Neural cell (in vitro differentiated cells): ENCODE data around the gene AMH. TPM values are rescaled to one million over a fixed set of nuclear protein-coding genes. Genes with fewer than 3 reads are reported as not detected.

Experiments used
- H2AFZ ChIP-seq: fragments of 200-600, 300-800 bp; sonication (generic), shearing (Covaris generic); 2 replicates; pipeline ENCODE4 v1.6.0; 2014; ENCODE audit warnings: low read depth, mild to moderate bottlenecking, antibody characterized with exemption, low read length, moderate library complexity
- H3F3A ChIP-seq: fragments of 200-600 bp; shearing (Covaris generic); 2 replicates; pipeline ENCODE4 v1.6.1; 2016; ENCODE audit warnings: mild to moderate bottlenecking, moderate library complexity, mixed read lengths, antibody characterized with exemption, low read length; ENCODE audit not compliant: insufficient read depth, poor library complexity, severe bottlenecking
- H3K27ac ChIP-seq: fragments of 200-600, 300-800 bp; sonication (generic), shearing (Covaris generic); 2 replicates; pipeline ENCODE4 v1.5.1; 2014; ENCODE audit warnings: mild to moderate bottlenecking, low read length, moderate library complexity
- H3K27me3 ChIP-seq: fragments of 300-800, 200-600 bp; sonication (generic), shearing (Covaris generic); 2 replicates; pipeline ENCODE4 v1.6.0; 2014; ENCODE audit warnings: mild to moderate bottlenecking, low read depth, low read length, moderate library complexity; ENCODE audit not compliant: insufficient read depth
- H3K36me3 ChIP-seq: fragments of 300-800, 200-600 bp; sonication (generic), shearing (Covaris generic); 2 replicates; pipeline ENCODE4 v1.5.1; 2014; ENCODE audit warnings: mild to moderate bottlenecking, antibody characterized with exemption, low read length, moderate library complexity; ENCODE audit not compliant: insufficient read depth
- H3K4me2 ChIP-seq: fragments of 300-800, 200-600 bp; sonication (generic), shearing (Covaris generic); 2 replicates; pipeline ENCODE4 v1.6.0; 2014; ENCODE audit warnings: mild to moderate bottlenecking, low read length
- H3K4me3 ChIP-seq: fragments of 300-800, 200-600 bp; sonication (generic), shearing (Covaris generic); 2 replicates; pipeline ENCODE4 v1.5.1; 2014; ENCODE audit warnings: mild to moderate bottlenecking, low read length, moderate library complexity
- H3K79me2 ChIP-seq: fragments of 200-600 bp; shearing (Covaris generic); replicated peaks from 2 replicates; pipeline ENCODE4 v1.6.0; 2014; ENCODE audit warnings: mild to moderate bottlenecking, low read length, moderate library complexity; ENCODE audit not compliant: insufficient read depth
- H3K9ac ChIP-seq: fragments of 300-800, 200-600 bp; sonication (generic), shearing (Covaris generic); 2 replicates; pipeline ENCODE4 v1.6.1; 2016; ENCODE audit warnings: mild to moderate bottlenecking, low read length, mixed read lengths
- H3K9me2 ChIP-seq: fragments of 200-600 bp; shearing (Covaris generic); 2 replicates; pipeline ENCODE4 v1.6.1; 2016; ENCODE audit warnings: mild to moderate bottlenecking, low read length, mixed read lengths; ENCODE audit not compliant: insufficient read depth
- H3K9me3 ChIP-seq: fragments of 200-600, 300-800 bp; sonication (generic), shearing (Covaris generic); 2 replicates; pipeline ENCODE4 v1.6.1; 2016; ENCODE audit warnings: mild to moderate bottlenecking, mixed run types, low read length, moderate library complexity, mixed read lengths
- H4K20me1 ChIP-seq: fragments of 200-600 bp; shearing (Covaris generic); 2 replicates; pipeline ENCODE4 v1.6.1; 2016; ENCODE audit warnings: mild to moderate bottlenecking, mixed run types; ENCODE audit not compliant: insufficient read depth
- EP300 ChIP-seq: fragments of 450-650 bp; conservative IDR thresholded peaks from 2 replicates; pipeline ENCODE4 v1.6.1; 2014; ENCODE audit warnings: antibody characterized with exemption, mild to moderate bottlenecking, moderate library complexity; ENCODE audit not compliant: poor library complexity, severe bottlenecking
- EZH2 ChIP-seq: fragments of 200-600, 300-800 bp; shearing (Covaris generic), sonication (generic); IDR thresholded peaks from 2 replicates; pipeline ENCODE4 v1.6.1; 2014; ENCODE audit warnings: antibody characterized with exemption, low read length, borderline replicate concordance, mild to moderate bottlenecking; ENCODE audit not compliant: insufficient read depth, poor library complexity, severe bottlenecking
- MXI1 ChIP-seq: fragments of 450-650 bp; conservative IDR thresholded peaks from 2 replicates; pipeline ENCODE4 v1.6.1; 2014; ENCODE audit warnings: antibody characterized with exemption, mild to moderate bottlenecking; ENCODE audit not compliant: poor library complexity, severe bottlenecking
- POLR2AphosphoS5 ChIP-seq: IDR thresholded peaks from 2 replicates; pipeline ENCODE4 v1.6.1; 2012
- RAD21 ChIP-seq: fragments of 450-650 bp; conservative IDR thresholded peaks from 2 replicates; pipeline ENCODE4 v1.6.1; 2014; ENCODE audit warnings: antibody characterized with exemption, mild to moderate bottlenecking, moderate library complexity
- SMC3 ChIP-seq: fragments of 450-650 bp; conservative IDR thresholded peaks from 2 replicates; pipeline ENCODE4 v1.6.1; 2014; ENCODE audit warnings: antibody characterized with exemption, mild to moderate bottlenecking, moderate library complexity; ENCODE audit not compliant: poor library complexity
- TAF1 ChIP-seq: IDR thresholded peaks from 2 replicates; pipeline ENCODE4 v1.6.1; 2012; ENCODE audit warnings: low read depth
- polyA plus RNA-seq: library from polyadenylated mRNA; depleted of rRNA; stranded (reverse); fragments of >200 nt; gene quantifications from 2 replicates; pipeline ENCODE4 v1.2.3, GENCODE V29; 2014
- TF ChIP-seq, protein P1 (sequence below): IDR thresholded peaks from 2 replicates; pipeline ENCODE4 v1.6.1; 2012; ENCODE audit warnings: borderline replicate concordance
- TF ChIP-seq, protein P2 (sequence below): fragments of 450-650 bp; IDR thresholded peaks from 2 replicates; pipeline ENCODE4 v1.5.1; 2014; ENCODE audit warnings: antibody characterized with exemption, mild to moderate bottlenecking, moderate library complexity; ENCODE audit not compliant: poor library complexity, severe bottlenecking

The AMH gene
- polyA plus RNA-seq, 1 donor from 2014 or later, result 57.5 TPM

DNA sequence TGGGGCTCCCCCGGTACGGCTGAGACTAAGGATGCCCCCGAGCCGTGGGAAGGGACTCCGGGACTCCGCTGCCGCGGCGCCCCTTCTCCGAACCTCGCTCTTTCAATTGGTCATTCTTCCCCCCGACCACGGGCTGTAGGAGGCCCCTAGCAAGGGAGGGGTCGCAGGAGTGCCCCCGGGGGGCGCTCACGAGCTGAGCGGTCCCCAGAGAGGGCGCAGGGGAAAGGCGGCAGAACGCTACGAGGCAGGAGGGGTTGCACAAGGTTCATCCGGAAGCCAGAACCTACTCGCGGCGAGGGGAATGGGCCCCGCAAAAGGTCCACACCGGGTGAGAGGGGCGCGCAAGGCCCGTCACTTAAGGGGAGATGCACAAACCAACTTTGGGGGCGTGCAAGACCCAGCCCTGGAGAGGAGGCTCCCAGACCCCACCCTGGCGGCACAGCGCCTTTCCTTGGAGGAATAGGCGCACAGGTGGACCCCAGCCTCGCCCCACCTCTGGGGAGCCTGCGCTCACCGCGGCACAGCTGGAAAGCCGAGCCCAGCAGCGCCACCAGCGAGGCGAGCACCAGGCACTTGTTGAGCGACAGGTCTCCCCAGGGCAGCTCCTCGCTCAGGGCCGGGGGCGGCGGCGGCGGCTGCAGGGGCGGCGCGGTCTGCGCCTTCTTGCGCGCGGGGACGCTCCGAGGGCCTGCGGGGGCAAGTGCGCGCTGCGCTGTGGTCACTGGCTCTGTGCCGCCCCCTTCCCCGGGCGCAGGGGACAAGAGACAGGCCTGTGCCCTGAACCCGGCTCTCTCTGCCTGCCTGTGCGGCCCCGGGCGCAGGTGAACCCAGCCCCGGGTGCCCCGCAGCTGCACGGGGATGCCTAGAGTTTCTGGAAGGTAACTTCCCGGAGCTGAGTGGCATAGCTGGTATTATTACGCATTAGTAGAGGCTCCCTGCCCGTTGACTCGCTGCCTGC is 4.3 kb downstream of the AMH start:
- Histone ChIP-seq H3K36me3 (no peaks in the 10 kb centered on the region), H3K9ac (no peak overlapping the region), H3K27me3 (peaks cover 14% of the 10 kb centered on the region), H3F3A (no peaks in the 10 kb centered on the region), H2AFZ (no peak overlapping the region), H3K9me2 (no peaks in the 10 kb centered on the region), H3K4me2 (no peak overlapping the region), H3K9me3 (no peaks in the 10 kb centered on the region), H3K4me3 (peak overlapping the region; percentile 55), H3K79me2 (no peaks in the 10 kb centered on the region), H3K27ac (no peak overlapping the region), H4K20me1 (no peaks in the 10 kb centered on the region)
- TF ChIP-seq, protein P1, sequence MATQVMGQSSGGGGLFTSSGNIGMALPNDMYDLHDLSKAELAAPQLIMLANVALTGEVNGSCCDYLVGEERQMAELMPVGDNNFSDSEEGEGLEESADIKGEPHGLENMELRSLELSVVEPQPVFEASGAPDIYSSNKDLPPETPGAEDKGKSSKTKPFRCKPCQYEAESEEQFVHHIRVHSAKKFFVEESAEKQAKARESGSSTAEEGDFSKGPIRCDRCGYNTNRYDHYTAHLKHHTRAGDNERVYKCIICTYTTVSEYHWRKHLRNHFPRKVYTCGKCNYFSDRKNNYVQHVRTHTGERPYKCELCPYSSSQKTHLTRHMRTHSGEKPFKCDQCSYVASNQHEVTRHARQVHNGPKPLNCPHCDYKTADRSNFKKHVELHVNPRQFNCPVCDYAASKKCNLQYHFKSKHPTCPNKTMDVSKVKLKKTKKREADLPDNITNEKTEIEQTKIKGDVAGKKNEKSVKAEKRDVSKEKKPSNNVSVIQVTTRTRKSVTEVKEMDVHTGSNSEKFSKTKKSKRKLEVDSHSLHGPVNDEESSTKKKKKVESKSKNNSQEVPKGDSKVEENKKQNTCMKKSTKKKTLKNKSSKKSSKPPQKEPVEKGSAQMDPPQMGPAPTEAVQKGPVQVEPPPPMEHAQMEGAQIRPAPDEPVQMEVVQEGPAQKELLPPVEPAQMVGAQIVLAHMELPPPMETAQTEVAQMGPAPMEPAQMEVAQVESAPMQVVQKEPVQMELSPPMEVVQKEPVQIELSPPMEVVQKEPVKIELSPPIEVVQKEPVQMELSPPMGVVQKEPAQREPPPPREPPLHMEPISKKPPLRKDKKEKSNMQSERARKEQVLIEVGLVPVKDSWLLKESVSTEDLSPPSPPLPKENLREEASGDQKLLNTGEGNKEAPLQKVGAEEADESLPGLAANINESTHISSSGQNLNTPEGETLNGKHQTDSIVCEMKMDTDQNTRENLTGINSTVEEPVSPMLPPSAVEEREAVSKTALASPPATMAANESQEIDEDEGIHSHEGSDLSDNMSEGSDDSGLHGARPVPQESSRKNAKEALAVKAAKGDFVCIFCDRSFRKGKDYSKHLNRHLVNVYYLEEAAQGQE, result no peak
- TF ChIP-seq TAF1, result no peak
- TF ChIP-seq, protein P2, sequence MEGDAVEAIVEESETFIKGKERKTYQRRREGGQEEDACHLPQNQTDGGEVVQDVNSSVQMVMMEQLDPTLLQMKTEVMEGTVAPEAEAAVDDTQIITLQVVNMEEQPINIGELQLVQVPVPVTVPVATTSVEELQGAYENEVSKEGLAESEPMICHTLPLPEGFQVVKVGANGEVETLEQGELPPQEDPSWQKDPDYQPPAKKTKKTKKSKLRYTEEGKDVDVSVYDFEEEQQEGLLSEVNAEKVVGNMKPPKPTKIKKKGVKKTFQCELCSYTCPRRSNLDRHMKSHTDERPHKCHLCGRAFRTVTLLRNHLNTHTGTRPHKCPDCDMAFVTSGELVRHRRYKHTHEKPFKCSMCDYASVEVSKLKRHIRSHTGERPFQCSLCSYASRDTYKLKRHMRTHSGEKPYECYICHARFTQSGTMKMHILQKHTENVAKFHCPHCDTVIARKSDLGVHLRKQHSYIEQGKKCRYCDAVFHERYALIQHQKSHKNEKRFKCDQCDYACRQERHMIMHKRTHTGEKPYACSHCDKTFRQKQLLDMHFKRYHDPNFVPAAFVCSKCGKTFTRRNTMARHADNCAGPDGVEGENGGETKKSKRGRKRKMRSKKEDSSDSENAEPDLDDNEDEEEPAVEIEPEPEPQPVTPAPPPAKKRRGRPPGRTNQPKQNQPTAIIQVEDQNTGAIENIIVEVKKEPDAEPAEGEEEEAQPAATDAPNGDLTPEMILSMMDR, result no peak
- no peak for TF ChIP-seq SMC3
- no peak for TF ChIP-seq RAD21

DNA sequence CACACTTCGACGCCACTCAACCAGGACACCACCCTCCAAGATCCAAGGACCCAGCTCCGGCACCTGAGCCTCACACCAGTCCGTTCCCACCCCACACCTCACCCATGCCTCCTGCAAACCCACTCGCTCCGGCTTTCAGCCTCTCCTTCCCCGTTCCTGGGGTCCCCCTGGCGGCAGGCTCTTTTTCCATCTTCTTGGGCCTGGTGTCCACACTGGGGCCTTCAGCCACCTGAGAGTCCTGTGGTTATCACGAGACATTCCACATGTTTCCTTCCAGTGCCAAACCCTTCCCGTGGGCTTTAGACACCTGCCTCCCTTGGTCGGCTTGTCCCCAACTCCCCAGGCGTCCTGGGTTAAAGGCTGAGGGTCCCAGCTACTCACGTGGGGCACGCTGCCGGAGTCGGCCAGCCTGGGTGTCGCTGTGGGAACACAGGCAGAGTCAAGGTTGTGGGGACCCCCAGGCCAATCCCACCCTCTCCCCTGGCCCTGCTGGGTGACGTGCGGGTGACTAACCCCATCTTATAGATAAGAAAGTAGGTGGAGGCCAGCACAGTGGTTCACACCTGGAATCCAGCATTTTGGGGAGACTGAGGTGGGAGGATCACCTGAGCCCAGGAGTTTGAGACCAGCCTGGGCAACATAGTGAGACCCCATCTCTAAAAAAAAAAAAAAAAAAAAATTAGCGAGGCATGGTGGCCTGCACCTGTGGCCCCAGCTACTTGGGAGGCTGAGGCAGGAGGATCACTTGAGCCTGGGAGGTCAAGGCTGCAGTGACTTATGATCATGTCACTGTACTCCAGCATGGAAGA is 5.1 kb downstream of the AMH start:
- no peak overlapping the region for H3K9ac ChIP-seq
- H3K4me2 ChIP-seq, result no peak overlapping the region
- H3K27ac ChIP-seq, result no peak overlapping the region
- H3K9me3 ChIP-seq, result no peaks in the 10 kb centered on the region
- H3F3A ChIP-seq, result no peaks in the 10 kb centered on the region
- H3K79me2 ChIP-seq, result no peaks in the 10 kb centered on the region
- H3K36me3 ChIP-seq, result no peaks in the 10 kb centered on the region
- H3K9me2 ChIP-seq, result no peaks in the 10 kb centered on the region
- no peaks in the 10 kb centered on the region for H4K20me1 ChIP-seq
- H3K27me3 ChIP-seq, result peaks cover 14% of the 10 kb centered on the region
- TF ChIP-seq EZH2 (no peak), SMC3 (no peak), POLR2AphosphoS5 (no peak), MXI1 (no peak), EP300 (no peak), TAF1 (no peak), RAD21 (no peak)
- TF ChIP-seq, protein P2, result no peak
- TF ChIP-seq, protein P1, result no peak
- no peak overlapping the region for H2AFZ ChIP-seq
- H3K4me3 ChIP-seq, result no peak overlapping the region
